GM21786 (cell line): ENCODE results near the gene FREM2.
A peak's percentile ranks its signal among the peaks of the same experiment; 100 is the strongest.

Experiments used
- ATAC-seq: cut with Tn5 transposase; IDR thresholded peaks from one replicate; pipeline ENCODE4 v1.9.1; 2021; ENCODE audit not compliant: unreplicated experiment

Gene FREM2

DNA sequence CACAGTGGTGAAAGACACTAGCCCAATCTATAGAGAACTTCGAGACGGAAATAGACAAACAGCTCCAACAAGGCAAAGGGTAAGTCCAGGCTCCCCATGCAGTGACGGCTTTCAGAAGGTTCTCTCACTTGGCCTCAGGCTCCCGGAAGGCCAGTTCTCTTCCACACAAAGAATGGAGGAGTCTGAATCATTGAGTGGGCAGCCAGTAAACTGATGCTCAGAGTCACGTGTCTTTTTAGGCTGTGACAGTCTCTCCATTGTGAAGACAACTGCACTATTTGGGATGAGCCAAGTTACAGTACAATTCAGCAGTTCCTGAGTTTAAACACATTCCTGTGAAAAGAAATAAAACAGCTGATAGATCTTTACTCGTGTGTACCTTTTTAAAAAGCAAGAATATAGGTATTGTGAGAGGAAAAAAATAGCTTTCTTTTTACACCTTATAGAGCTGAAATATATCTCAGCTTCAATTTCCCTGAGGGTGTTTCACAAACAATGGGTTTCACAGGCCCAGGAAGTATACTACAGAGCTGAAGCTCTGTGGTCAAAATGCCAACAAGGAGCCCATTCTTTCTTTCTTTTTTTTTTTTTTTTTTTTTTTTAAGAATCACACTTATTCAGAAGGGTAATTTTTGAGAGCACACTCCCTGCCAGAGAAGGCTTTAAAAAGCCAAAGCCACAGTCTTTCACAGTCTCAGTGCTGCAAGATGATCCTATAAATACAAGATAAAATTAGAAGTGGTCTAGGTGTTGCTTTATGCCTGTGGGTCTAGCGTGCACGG, 135.1 kb downstream of the FREM2 start:
- peak; percentile 36 for ATAC-seq

DNA sequence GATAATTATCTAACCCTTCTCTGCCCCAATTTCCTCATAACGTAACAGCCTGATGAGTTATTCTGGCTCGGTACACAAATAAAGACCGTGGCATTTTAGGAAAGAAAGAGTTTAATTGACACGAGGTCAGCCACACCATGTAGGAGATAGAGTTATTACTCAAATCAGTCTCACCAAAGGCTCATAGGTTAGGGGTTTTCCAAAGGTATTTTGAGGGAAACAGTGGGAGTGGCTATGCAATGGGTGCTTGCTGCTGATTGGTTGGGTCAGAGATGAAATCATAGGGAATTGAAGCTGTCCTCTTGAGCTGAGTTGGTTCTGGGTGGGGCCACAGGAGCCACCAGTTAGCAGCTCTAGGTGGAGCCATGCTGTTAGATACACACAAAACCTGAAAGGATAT, 137.5 kb downstream of the FREM2 start:
- peak; percentile 57 for ATAC-seq

DNA sequence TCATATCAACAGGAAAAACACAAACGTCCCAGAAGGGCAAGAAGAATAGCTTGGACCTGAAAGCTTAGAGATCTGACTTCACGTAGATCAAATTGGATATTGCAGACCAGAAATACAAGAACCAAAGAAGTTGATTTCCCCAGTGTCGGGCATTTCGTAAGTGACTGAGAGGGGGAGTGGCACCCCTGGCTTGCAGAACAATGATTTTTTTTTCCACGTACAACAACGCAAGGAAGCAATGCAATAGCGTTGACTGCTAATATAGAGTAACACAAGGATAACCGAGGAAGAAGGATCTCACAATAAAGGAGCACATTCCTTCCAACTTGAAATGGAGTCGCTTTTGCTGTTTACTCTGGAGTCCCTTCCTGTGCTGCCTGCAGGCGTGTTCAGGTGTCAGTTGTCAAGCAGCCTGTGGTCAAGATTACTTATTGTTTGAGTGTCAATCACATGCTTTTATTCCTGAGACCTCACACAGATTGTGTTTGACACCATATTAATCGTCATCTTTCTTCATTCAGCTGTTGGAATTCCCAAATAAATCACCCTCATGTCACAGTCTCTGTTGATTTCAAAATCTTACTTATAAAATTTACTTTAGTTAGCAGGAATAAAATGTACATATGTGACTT, 139.4 kb downstream of the FREM2 start:
- no peak for ATAC-seq

DNA sequence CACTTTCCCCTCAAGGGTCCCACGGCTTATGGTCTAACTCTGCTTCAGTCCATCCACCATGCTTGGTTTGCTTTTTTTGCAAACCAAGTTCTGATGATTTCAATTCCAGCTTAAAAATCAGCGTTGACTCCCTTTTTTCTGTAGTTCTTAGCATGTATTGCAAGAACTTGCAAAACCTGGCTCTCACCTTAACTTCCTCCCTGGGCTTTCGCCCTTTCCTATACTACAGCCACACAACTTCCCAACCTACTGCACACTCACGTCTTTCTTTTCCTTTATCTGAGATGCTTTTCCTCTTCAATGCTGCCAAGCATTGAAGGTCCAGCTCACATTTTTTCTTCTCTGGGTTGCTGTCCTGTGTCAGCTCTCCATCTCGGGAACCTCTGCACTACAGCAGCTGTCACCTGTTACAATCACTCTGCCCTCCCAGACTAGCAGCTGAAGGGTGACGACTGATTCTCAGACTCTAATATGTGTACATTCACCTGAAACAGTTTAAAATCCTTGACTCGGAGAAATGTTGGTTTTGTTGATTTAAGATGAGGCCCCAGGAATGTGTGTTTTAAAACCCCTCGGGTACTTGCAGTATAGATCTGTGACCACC, 143.7 kb downstream of the FREM2 start:
- ATAC-seq, result no peak

DNA sequence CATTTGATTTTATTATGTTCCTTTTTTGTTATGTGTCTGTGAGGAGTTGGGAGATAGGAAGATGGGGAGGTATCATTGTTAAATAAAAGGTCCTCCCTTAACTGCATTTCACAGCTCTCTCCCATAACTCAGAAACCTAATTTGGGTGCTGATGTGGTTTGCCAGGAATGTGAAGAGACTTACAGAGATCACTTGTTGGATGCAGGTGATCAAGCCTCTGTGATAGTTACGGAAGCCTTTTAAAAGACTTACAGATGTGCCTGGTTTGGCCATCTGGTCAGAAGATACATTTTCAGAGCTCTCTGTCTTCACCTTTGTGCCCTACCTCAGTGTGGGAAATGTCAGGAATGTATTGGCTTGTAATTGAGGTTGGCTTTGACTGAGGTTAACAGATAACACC, 157.7 kb downstream of the FREM2 start:
- ATAC-seq, result no peak

DNA sequence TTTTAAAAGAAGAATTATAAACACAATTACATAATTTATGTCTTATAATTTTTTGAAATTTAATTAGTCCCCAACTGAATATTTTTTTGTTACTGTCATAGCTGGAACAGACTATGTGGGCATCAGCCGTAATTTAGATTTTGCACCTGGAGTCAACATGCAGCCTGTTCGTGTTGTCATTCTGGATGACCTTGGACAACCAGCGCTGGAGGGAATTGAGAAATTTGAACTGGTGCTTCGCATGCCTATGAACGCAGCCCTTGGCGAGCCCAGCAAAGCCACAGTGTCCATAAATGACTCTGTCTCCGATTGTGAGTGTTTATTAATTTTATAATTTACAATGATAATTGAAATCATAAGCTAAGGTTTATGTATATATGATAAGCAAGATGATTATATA, 161.5 kb downstream of the FREM2 start:
- ATAC-seq, result no peak

DNA sequence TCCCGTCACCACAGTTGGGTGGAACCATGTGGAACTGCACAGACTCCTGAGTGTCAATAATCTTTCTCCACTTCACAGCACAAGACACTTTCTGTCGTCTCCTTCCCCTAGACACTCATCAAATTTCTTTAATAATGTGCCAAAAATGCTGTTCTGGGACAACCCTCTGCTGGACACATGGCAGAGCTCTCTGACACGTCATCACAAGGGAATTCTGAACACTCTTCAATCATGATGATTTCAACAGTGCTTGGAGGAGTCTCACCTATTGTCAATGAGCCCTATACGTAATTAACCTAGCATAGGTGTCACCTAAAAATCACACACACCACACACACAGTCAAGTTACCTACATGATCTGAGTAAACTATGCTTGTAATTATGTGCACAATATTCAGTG, 162.4 kb downstream of the FREM2 start:
- no peak for ATAC-seq

DNA sequence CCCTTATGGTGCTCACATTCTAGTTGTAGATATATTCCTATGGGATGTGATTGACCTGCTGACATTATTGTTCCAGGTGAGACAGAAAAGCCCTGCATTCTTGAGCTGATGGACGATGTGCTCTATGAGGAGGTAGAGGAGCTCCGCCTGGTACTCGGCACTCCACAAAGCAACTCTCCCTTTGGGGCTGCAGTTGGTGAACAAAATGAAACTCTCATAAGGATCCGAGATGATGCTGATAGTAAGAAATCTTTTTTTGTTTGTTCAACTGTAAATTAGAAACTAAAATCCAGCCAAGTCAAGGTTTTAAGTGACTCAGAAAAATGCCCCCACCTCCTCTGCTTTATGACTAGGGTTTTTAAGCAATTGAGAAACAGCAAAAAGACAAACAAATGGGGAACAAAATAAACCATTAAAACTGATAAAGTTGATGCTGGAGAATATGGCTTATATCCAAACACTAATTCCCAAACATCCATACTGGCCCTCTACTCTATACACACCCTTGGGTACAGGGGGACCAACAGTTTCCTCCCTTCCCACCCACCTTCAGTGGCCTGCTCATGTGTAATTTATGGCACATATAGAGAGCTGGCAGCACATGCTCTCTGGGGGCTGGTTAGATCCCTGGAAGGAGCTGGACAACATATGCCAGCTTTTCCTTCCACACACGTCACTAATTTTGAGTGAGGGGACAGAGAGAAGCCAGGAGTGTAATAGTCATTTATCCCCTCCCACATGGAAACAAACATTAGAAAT, 164.2 kb downstream of the FREM2 start:
- peak; percentile 59 for ATAC-seq

DNA sequence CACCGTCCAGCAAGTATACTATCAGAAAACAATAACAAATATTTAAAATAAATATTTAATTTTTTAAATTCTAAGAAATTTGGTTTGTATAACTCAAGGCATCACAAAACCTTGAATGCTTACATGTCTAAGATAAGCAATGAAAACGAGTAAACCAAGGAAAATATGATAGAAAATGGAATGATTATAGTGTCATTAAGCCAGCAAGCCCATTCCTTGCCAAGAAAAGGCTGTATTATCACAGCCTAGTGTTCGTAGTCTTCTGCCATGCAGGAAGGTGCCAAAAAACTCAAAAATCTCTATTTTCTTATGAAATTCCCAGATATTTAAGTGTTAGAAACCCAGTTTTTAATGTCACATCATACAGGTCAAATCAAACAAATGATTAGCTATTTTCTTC, 167.3 kb downstream of the FREM2 start:
- ATAC-seq, result no peak

DNA sequence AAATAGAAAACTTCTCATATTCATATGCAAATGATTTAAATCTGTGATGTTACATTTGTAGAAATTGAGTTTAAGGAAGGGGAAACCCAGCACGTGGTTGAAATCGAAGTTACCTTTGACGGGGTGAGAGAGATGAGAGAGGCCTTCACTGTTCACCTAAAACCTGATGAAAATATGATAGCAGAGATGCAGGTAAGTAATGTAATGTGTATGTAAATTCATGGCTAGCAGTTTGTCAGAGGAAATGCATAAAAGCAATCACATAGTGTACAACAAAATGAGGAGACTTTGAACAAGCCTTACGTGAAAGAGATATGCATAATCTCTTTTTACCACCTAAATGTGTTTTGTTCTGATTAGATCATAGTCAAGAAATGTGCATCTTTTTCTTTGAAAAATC, 169.2 kb downstream of the FREM2 start:
- ATAC-seq, result no peak

DNA sequence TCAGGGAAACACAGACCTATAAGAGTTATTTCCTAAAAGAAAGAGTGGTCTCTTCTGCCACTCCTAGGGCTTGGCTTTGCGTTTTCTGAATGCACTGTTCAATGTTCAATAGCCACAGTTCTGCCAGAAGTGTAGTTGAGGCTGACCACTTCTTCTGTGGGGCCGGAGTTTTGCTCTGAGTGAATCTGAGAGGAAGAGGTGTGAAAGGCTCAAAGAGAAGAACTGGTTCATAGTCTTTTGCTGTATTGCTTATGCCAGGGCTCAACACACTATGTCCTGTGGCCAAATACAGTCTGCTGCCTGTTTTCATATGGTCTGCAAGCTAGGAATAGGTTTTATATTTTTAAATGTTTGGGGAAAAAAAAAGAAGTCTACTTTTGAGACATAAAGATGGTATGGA, 175.6 kb downstream of the FREM2 start:
- no peak for ATAC-seq

DNA sequence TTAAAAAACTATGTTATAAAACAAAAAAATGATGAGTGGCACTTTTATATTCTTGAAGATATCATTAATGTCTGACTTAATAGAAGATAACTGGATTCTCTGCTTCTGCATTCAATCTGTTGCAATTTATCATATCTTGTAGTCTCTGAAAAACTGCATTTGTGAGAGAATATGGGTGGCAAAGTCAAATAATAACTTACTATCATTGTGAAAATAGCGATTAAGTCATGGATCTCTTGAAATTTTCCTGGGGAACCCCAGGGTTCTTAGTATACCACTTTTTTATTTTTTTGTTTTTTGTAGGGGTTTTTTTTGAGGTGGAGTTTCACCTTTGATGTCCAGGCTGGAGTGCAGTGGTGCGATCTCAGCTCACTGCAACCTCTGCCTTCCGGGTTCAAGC, 176.7 kb downstream of the FREM2 start:
- ATAC-seq, result no peak

DNA sequence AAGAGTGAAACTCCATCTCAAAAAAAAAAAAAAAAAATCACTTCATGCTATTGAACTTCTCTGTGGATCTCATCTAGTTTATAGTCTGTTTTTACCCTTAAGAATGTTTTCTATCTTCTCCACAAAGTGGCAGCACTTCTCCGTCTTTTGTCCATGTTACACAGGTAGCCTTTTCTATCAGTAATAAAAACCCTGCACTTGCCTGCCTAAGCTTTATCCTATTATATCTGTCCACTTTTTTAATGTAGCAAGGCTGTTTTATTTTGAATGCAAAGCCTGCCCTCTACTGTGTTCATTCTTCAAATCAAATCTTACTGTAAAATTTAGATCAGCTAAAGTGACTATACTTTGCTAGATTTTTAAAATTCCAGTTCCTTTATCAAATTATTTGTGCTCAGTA, 179.8 kb downstream of the FREM2 start:
- no peak for ATAC-seq

DNA sequence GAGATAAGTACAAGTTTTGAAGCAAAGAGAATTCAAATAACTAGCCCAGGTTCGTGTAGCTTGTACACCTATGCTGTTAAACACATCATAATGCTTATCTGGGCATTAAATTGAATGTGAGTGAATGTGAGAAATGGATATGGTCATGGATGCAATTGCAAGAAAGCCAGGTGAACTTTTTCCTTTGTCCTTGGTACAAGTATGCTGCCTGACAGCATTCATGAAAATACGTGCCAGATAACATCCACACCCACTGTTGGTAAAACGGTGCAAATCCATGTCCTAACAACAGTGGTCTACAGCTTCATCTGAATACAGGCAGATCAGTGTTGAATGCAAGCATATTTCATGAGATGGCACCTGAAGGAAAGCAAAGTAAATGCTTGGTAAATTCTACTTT, 181.5 kb downstream of the FREM2 start:
- ATAC-seq, result no peak

DNA sequence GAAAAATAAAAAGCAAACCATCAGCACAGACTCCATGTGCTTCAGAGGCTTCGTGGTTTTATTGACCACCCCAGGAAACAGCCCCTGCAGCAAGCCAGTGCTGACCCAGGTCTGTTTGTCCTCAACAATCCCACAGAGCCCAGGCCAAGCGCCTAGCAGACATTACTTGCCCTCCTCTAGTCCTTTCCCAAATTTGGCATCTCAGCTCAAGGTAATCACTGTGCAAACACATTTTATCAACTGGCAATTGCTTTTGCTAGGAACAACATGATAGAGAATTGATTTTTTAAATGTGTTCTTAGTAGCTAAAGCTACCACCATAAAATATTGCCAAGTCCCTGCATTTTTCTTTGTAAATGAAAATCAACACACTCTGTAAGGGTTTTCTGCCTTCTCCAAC, 182.0 kb downstream of the FREM2 start:
- no peak for ATAC-seq

DNA sequence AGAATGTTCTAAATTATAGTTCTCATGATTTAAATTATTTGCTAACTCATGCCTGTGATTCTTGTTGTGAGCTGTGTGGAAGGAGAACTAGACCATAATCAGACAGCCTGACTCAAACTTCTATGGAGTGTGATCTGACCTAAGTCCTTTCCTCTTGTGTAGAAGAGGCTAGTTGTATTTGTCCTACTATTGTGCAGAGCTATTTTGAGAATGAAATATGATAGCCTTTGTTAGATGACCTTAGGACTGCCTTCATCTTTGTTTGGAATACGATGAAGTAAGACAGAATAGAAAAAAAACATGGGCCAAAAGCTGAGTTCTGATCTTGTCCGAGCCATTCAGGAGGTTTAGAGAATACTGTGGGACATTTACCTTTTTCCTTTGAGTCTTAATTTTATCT, 184.4 kb downstream of the FREM2 start:
- ATAC-seq, result no peak

DNA sequence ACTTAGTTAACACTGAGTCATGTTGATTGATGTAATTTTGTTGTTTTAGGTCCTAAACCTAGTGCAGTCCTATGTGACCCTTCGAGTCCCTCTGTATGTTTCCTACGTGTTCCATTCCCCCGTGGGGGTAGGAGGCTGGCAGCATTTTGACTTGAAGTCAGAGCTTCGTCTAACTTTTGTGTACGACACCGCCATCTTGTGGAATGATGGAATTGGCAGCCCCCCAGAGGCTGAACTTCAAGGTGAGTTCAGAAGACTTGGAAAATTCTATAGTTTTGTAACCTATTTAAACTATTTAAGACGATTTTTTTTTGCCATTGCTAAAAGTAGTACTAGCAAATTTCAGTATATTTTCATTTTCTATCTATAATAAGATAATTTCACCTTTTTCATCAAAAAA, 185.8 kb downstream of the FREM2 start:
- ATAC-seq, result peak; percentile 80

DNA sequence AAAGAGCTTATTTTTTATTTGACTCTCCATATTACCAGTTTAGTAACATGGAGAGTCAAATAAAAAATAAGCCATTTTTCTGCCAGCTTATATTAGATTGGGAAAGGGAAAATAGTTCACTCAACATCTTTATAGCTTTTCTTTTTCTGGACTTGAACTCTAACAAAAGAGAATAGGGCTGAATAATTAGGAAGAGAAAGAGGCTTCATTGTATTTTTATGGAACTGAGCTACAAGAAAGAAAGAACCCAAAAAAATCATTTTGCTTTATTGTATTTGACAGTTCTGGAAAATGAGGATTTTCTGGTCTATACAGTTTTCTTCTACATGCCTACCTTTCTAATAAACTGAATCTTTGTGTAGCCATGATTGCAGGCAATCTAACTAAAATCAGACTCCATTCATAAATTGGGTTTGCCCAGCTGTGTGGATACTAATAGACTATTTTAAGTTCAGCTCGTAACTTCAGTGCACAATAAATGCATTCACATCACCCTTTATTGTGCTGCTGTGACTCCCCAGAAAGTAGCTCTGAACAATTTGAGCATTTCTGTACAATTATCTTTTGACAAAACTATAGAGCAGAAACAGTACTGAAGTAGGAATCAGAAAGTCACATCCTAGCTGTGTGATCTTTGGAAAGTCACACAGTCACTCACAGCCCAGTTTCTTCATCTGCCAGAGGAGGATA, 188.5 kb downstream of the FREM2 start:
- no peak for ATAC-seq

DNA sequence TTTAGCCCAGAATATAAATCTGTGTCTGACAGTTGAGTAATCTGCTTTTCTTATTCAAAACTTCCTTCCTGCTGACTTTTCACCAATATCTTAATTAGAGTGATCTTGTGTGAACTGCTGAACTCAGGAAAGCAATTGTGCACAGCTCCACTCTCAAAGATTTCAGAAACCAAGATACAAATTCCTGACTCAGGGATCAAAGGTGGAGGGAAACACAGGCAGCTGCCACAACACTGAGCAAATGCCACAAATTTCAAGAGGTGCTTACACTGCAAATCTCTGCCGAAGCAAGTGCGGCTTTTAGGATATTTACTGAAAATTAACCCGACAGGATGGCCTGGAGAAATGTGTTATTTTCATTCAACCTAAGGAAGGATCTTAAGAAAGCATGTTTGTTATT, 192.4 kb downstream of the FREM2 start:
- ATAC-seq, result no peak

DNA sequence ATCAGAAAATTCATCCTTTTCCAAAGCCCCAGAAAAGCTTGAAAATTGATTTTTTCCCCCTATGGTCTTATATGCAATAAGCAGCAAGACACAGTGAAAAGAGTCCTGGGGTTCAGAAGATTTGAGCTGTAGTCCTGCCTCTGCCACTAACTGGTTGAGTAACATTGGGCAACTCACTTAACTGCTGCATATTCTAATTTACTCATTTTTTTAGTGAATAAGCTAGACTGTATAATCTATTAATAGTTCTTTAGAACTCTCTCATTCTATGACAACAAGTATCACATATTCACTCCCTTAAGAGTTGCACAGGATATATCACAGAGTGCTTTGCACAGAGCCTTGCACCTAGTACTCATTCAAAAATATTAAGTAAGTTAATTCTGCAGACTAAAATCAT, 192.9 kb downstream of the FREM2 start:
- ATAC-seq, result no peak

DNA sequence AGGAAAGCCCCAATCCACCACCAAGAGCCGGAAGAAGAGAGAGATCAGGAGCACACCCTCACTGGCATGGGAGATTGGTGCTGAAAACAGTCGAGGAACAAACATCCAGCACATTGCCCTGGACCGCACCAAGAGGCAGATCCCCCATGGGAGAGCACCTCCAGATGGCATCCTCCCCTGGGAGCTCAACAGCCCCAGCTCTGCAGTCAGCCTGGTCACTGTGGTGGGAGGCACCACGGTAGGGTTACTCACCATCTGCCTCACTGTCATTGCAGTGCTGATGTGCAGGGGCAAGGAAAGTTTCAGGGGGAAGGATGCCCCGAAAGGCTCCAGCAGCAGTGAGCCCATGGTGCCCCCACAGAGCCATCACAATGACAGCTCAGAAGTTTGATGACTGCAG, 193.5 kb downstream of the FREM2 start:
- ATAC-seq, result no peak
